ENCODE results near the gene NGB. TPM values are rescaled to one million over a fixed set of nuclear protein-coding genes. Genes with fewer than 3 reads are reported as not detected.

Gene NGB
- total RNA-seq, 2 donors from 2014 or later = not detected

DNA sequence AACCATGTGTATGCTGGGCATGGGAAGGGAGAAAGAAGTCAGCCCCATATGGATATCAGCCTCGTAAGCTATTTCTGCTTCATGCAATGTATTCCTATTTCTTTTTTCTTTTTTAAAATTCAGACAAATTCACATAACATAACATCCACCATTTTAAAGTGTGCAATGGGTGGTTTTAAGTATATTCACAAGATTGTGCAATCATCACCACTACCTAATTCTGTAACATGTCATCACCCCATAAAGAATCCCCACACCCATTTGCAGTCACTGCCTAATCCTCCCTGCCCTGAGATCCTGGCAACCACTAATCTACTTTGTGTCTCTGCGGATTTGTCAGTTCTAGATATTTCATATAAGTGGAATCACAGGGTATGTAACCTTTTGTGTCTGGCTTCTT is 40.2 kb upstream of the NGB start:
- no peak for DNase-seq
- TF ChIP-seq, protein P1, sequence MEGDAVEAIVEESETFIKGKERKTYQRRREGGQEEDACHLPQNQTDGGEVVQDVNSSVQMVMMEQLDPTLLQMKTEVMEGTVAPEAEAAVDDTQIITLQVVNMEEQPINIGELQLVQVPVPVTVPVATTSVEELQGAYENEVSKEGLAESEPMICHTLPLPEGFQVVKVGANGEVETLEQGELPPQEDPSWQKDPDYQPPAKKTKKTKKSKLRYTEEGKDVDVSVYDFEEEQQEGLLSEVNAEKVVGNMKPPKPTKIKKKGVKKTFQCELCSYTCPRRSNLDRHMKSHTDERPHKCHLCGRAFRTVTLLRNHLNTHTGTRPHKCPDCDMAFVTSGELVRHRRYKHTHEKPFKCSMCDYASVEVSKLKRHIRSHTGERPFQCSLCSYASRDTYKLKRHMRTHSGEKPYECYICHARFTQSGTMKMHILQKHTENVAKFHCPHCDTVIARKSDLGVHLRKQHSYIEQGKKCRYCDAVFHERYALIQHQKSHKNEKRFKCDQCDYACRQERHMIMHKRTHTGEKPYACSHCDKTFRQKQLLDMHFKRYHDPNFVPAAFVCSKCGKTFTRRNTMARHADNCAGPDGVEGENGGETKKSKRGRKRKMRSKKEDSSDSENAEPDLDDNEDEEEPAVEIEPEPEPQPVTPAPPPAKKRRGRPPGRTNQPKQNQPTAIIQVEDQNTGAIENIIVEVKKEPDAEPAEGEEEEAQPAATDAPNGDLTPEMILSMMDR (conservative IDR thresholded peaks at IDR 0.05) = no peak
- H3K4me3 Mint-ChIP-seq = no peak overlapping the region
- H3K36me3 ChIP-seq (ENCODE audit: control insufficient read depth, insufficient read depth, low read length) = peaks cover 8% of the 10 kb centered on the region
- H3K27me3 ChIP-seq (ENCODE audit: control insufficient read depth, insufficient read depth, low read length, poor library complexity, severe bottlenecking) = no peaks in the 10 kb centered on the region
- H3K4me1 Mint-ChIP-seq = peaks cover 59% of the 10 kb centered on the region
- no peaks in the 10 kb centered on the region for H3K27me3 Mint-ChIP-seq (ENCODE audit: insufficient read depth)
- H3K9me3 Mint-ChIP-seq = no peaks in the 10 kb centered on the region
- no peak overlapping the region for H3K27ac ChIP-seq (ENCODE audit: low read depth, low read length)
- H3K36me3 Mint-ChIP-seq (ENCODE audit: low read depth) = peaks cover 10% of the 10 kb centered on the region
- no peaks in the 10 kb centered on the region for H3K9me3 ChIP-seq (ENCODE audit: control insufficient read depth, low read length)
- H3K4me3 ChIP-seq (ENCODE audit: low read length) = no peak overlapping the region
- 87 to 100% methylated on average over 1 of the region's 2 CpGs for WGBS, 2 experiments (ENCODE audit: insufficient coverage in 1 of 2, insufficient read length in 1 of 2)
- H3K9ac ChIP-seq (ENCODE audit: extremely low read depth, low read length, poor library complexity, severe bottlenecking) = no peak overlapping the region
- H3K4me1 ChIP-seq (ENCODE audit: control insufficient read depth, insufficient read depth, low read length) = peaks cover 33% of the 10 kb centered on the region
- H3K27ac Mint-ChIP-seq = peak overlapping the region; percentile 41

DNA sequence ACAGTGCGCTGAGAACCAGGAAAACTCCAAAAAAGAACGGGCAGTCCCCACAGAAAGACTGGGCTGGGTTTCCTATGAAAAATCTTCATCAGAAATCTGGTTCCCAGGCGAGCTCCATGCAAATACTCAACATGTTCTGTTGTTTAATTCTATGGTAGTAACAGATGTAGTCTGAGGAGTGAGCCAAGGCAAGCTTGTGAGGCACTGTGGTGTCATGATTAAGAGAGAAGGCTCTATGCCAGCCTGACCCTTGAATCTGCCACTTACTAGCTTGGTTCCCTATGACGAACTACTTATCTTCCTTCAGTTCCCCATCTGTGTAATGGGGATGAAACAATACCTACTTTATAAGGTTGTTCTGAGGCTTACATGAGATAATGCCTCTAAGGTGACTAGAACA is 39.0 kb upstream of the NGB start:
- H3K4me1 Mint-ChIP-seq = peaks cover 51% of the 10 kb centered on the region
- Histone ChIP-seq H3K9ac (ENCODE audit: extremely low read depth, low read length, poor library complexity, severe bottlenecking) (no peak overlapping the region), H3K4me3 (ENCODE audit: low read length) (no peak overlapping the region), H3K27ac (ENCODE audit: low read depth, low read length) (no peak overlapping the region), H3K4me1 (ENCODE audit: control insufficient read depth, insufficient read depth, low read length) (peaks cover 27% of the 10 kb centered on the region), H3K36me3 (ENCODE audit: control insufficient read depth, insufficient read depth, low read length) (peaks cover 15% of the 10 kb centered on the region), H3K27me3 (ENCODE audit: control insufficient read depth, insufficient read depth, low read length, poor library complexity, severe bottlenecking) (no peaks in the 10 kb centered on the region), H3K9me3 (ENCODE audit: control insufficient read depth, low read length) (no peaks in the 10 kb centered on the region)
- DNase-seq = no peak
- no peak overlapping the region for H3K4me3 Mint-ChIP-seq
- H3K27ac Mint-ChIP-seq = peak overlapping the region; percentile 77
- peaks cover 12% of the 10 kb centered on the region for H3K36me3 Mint-ChIP-seq (ENCODE audit: low read depth)
- H3K9me3 Mint-ChIP-seq = no peaks in the 10 kb centered on the region
- H3K27me3 Mint-ChIP-seq (ENCODE audit: insufficient read depth) = no peaks in the 10 kb centered on the region
- TF ChIP-seq, protein P1 (conservative IDR thresholded peaks at IDR 0.05) = no peak
- WGBS, 2 experiments (ENCODE audit: insufficient coverage in 1 of 2, insufficient read length in 1 of 2) = 82 to 87% methylated on average over 3 to 4 of the region's 4 CpGs

DNA sequence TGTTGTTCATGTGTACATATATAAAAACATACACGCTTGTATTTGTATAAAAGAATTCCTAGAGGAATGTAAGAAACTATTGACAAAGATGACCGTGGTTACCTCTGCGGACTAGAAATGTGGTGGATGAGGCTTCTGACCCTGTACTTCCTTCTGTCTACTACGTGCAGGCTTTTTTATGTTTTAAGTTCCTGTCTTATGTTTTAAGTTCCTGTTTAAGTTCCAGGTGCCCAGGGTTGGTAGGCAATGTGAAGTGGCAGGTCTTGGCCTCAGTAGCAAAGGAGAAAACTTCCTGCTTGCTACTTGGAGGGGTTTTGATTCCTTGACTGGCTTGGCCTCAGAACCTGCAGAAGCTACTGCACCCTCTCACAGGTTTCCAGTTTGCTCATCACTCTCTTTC is 38.1 kb upstream of the NGB start:
- H3K4me1 ChIP-seq (ENCODE audit: control insufficient read depth, insufficient read depth, low read length) = peaks cover 18% of the 10 kb centered on the region
- H3K9ac ChIP-seq (ENCODE audit: extremely low read depth, low read length, poor library complexity, severe bottlenecking) = no peak overlapping the region
- TF ChIP-seq, protein P1 (conservative IDR thresholded peaks at IDR 0.05) = no peak
- no peak overlapping the region for H3K4me3 Mint-ChIP-seq
- H3K27ac Mint-ChIP-seq = no peak overlapping the region
- WGBS, 2 experiments (ENCODE audit: insufficient coverage in 1 of 2, insufficient read length in 1 of 2) = 98 to 100% methylated on average over 2 to 4 of the region's 4 CpGs
- peaks cover 12% of the 10 kb centered on the region for H3K36me3 Mint-ChIP-seq (ENCODE audit: low read depth)
- no peak overlapping the region for H3K27ac ChIP-seq (ENCODE audit: low read depth, low read length)
- no peaks in the 10 kb centered on the region for H3K9me3 ChIP-seq (ENCODE audit: control insufficient read depth, low read length)
- no peaks in the 10 kb centered on the region for H3K27me3 Mint-ChIP-seq (ENCODE audit: insufficient read depth)
- H3K36me3 ChIP-seq (ENCODE audit: control insufficient read depth, insufficient read depth, low read length) = peaks cover 24% of the 10 kb centered on the region
- DNase-seq = no peak
- no peaks in the 10 kb centered on the region for H3K27me3 ChIP-seq (ENCODE audit: control insufficient read depth, insufficient read depth, low read length, poor library complexity, severe bottlenecking)
- no peaks in the 10 kb centered on the region for H3K9me3 Mint-ChIP-seq
- H3K4me3 ChIP-seq (ENCODE audit: low read length) = no peak overlapping the region
- H3K4me1 Mint-ChIP-seq = peaks cover 42% of the 10 kb centered on the region

Data from endodermal cell (in vitro differentiated cells).